MM.1S (cell line): ENCODE data around the gene FRMPD3.

Experiments
- DNase-seq: peaks from one replicate; pipeline ENCODE4 v3.0.0-alpha.2; 2015
- H2AFZ ChIP-seq: fragments of 300-600 bp; sonication (generic); 2 replicates; pipeline ENCODE4 v1.6.0; 2016; ENCODE audit warnings: antibody characterized with exemption, low read length
- H3F3A ChIP-seq: fragments of 300-600 bp; sonication (generic); 2 replicates; pipeline ENCODE4 v1.6.1; 2016; ENCODE audit warnings: mild to moderate bottlenecking, antibody characterized with exemption, low read length, moderate library complexity, mixed read lengths; ENCODE audit not compliant: insufficient read depth
- H3K27ac ChIP-seq: fragments of 300-600 bp; sonication (generic); 2 replicates; pipeline ENCODE4 v1.5.1; 2016; ENCODE audit warnings: mild to moderate bottlenecking, low read length
- H3K27me3 ChIP-seq: fragments of 300-600 bp; sonication (generic); replicated peaks from 2 replicates; pipeline ENCODE4 v1.6.0; 2016; ENCODE audit warnings: low read length; ENCODE audit not compliant: insufficient read depth
- H3K36me3 ChIP-seq: fragments of 300-600 bp; sonication (generic); replicated peaks from 2 replicates; pipeline ENCODE4 v1.6.1; 2016; ENCODE audit warnings: mild to moderate bottlenecking, low read length, mixed read lengths; ENCODE audit not compliant: insufficient read depth
- H3K4me1 ChIP-seq: fragments of 300-600 bp; sonication (generic); 2 replicates; pipeline ENCODE4 v1.6.1; 2016; ENCODE audit warnings: low read length, mixed read lengths
- H3K4me2 ChIP-seq: fragments of 300-600 bp; sonication (generic); 2 replicates; pipeline ENCODE4 v1.6.0; 2016; ENCODE audit warnings: low read depth, low read length
- H3K4me3 ChIP-seq: fragments of 300-600 bp; sonication (generic); 2 replicates; pipeline ENCODE4 v1.5.1; 2016; ENCODE audit warnings: low read length, mixed read lengths
- H3K79me2 ChIP-seq: fragments of 300-600 bp; sonication (generic); 2 replicates; pipeline ENCODE4 v1.6.1; 2016; ENCODE audit warnings: mixed run types, low read length, mixed read lengths
- H3K9ac ChIP-seq: fragments of 300-600 bp; sonication (generic); 2 replicates; pipeline ENCODE4 v1.6.1; 2016; ENCODE audit warnings: low read length, mixed read lengths
- H3K9me2 ChIP-seq: fragments of 300-600 bp; sonication (generic); replicated peaks from 2 replicates; pipeline ENCODE4 v1.6.1; 2016; ENCODE audit warnings: mild to moderate bottlenecking, low read length, mixed read lengths; ENCODE audit not compliant: insufficient read depth
- H3K9me3 ChIP-seq: fragments of 300-600 bp; sonication (generic); replicated peaks from 2 replicates; pipeline ENCODE4 v1.6.1; 2016; ENCODE audit warnings: mild to moderate bottlenecking, low read length, mixed read lengths; ENCODE audit not compliant: insufficient read depth
- H4K20me1 ChIP-seq: fragments of 300-600 bp; sonication (generic); 2 replicates; pipeline ENCODE4 v1.6.1; 2016; ENCODE audit warnings: mild to moderate bottlenecking, low read length, moderate library complexity, mixed read lengths; ENCODE audit not compliant: insufficient read depth
- EZH2 ChIP-seq: fragments of 300-600 bp; sonication (generic); optimal IDR thresholded peaks from 2 replicates; pipeline ENCODE3; 2017; ENCODE audit warnings: low read depth, mild to moderate bottlenecking, antibody characterized with exemption, low read length, mixed read lengths
- EZH2phosphoT487 ChIP-seq: fragments of 300-600 bp; sonication (generic); IDR thresholded peaks from 2 replicates; pipeline ENCODE4 v1.6.1; 2018; ENCODE audit warnings: antibody characterized with exemption, low read length
- TF ChIP-seq, protein P1 (sequence below): fragments of 300-600 bp; sonication (generic); IDR thresholded peaks from 2 replicates; pipeline ENCODE4 v1.5.1; 2016; ENCODE audit warnings: antibody characterized with exemption, low read length, mixed read lengths

The FRMPD3 gene

DNA sequence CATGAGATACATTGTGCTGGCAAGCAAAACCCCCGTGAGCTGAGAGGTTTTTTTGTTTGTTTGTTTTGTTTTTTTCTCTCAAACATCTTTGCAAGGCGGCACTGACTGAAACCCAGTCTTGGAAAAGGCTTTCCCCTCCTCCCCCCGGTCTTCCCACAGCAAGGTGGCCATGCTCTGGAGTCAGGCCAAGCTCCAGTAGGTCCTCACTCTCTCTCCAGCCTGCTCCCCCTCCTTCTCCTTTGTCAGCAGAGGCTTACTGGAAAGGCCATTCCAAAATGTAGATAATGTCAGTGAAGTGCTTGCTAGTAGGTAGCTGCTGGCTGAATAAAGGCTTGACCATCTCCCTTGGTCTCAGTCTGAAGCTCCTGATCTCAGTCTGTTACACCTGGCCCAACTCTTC, 32.6 kb downstream of the FRMPD3 start:
- DNase-seq = no peak
- H3K4me3 ChIP-seq = no peak overlapping the region
- H3K4me1 ChIP-seq = no peaks in the 10 kb centered on the region
- H3F3A ChIP-seq = no peaks in the 10 kb centered on the region
- H3K79me2 ChIP-seq = no peaks in the 10 kb centered on the region
- H3K27me3 ChIP-seq = no peaks in the 10 kb centered on the region
- no peak overlapping the region for H3K4me2 ChIP-seq
- no peaks in the 10 kb centered on the region for H3K9me3 ChIP-seq
- H2AFZ ChIP-seq = no peak overlapping the region
- no peaks in the 10 kb centered on the region for H3K36me3 ChIP-seq
- no peak overlapping the region for H3K27ac ChIP-seq
- H3K9ac ChIP-seq = no peak overlapping the region
- TF ChIP-seq EZH2 = no peak
- no peak for TF ChIP-seq EZH2phosphoT487
- H4K20me1 ChIP-seq = no peaks in the 10 kb centered on the region
- H3K9me2 ChIP-seq = no peaks in the 10 kb centered on the region

DNA sequence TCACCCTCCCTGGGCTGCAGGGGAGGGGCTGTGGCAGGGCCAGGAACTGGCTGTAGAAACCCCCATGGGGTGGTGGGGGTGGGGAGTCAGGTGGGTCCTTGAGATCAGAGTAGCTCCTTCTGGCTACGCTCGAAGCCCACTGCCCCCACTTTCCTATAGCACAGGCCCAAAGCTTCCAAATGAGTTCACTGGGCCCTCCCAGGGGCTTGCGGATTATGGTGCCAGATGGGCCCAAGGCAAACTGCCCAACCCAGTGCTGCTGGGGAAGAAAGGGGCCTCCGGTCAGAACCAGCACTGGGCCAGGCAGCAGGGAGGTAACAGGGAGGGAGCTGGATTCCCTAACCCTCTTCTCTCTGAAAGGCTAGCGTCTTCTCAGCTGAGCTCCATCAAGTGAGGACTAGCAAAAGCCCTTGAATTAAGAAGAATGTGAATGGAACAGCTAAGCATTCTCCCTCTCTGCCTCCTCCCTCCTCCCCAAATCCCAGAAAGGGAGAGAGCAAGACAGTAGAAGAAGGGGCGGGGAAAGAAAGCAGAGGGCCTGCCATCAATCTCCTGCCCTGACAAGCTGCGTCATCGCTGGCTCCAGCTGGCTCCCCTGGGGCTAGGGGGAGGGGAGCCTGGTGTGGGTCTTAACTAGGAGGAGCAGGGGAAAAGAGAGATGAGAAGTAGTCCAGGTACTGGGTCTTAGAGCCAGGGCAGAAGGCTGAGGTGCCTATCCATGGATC, 34.7 kb downstream of the FRMPD3 start:
- no peak for DNase-seq
- no peak for TF ChIP-seq EZH2
- Histone ChIP-seq H3K4me3 (no peak overlapping the region), H3F3A (no peaks in the 10 kb centered on the region), H3K9ac (no peak overlapping the region), H2AFZ (no peak overlapping the region), H3K36me3 (no peaks in the 10 kb centered on the region), H4K20me1 (no peaks in the 10 kb centered on the region), H3K79me2 (no peaks in the 10 kb centered on the region), H3K4me1 (no peaks in the 10 kb centered on the region), H3K27me3 (no peaks in the 10 kb centered on the region), H3K9me3 (no peaks in the 10 kb centered on the region), H3K9me2 (no peaks in the 10 kb centered on the region), H3K27ac (no peak overlapping the region), H3K4me2 (no peak overlapping the region)

DNA sequence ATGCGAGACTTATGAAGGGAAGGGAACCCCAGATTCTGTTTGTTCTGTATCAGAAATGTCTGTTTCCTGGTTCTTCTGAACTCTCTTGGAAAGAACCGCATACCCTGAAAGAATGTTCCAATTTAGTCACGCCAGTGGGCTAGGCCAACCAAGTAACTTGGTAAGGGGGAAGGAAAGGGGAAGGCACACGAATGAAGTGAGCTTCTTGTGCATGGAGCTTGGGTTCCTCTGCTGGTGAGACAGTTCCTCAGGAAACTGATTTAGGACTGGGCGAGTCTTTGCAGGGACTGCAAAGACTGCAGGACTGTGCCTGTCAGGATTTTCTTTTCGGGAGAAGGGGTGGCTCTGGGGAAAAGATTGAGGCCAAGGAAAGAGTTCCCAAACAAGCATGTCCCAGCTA, 35.6 kb downstream of the FRMPD3 start:
- TF ChIP-seq EZH2 (no peak), EZH2phosphoT487 (no peak)
- TF ChIP-seq, protein P1, sequence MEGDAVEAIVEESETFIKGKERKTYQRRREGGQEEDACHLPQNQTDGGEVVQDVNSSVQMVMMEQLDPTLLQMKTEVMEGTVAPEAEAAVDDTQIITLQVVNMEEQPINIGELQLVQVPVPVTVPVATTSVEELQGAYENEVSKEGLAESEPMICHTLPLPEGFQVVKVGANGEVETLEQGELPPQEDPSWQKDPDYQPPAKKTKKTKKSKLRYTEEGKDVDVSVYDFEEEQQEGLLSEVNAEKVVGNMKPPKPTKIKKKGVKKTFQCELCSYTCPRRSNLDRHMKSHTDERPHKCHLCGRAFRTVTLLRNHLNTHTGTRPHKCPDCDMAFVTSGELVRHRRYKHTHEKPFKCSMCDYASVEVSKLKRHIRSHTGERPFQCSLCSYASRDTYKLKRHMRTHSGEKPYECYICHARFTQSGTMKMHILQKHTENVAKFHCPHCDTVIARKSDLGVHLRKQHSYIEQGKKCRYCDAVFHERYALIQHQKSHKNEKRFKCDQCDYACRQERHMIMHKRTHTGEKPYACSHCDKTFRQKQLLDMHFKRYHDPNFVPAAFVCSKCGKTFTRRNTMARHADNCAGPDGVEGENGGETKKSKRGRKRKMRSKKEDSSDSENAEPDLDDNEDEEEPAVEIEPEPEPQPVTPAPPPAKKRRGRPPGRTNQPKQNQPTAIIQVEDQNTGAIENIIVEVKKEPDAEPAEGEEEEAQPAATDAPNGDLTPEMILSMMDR = no peak
- no peak for DNase-seq
- Histone ChIP-seq H2AFZ (no peak overlapping the region), H3K9me3 (no peaks in the 10 kb centered on the region), H3K4me1 (no peaks in the 10 kb centered on the region), H3K36me3 (no peaks in the 10 kb centered on the region), H3K27me3 (no peaks in the 10 kb centered on the region), H3K4me2 (no peak overlapping the region), H3K4me3 (no peak overlapping the region), H3K79me2 (no peaks in the 10 kb centered on the region), H3K9me2 (no peaks in the 10 kb centered on the region), H3K27ac (no peak overlapping the region), H3F3A (no peaks in the 10 kb centered on the region), H4K20me1 (no peaks in the 10 kb centered on the region), H3K9ac (no peak overlapping the region)

DNA sequence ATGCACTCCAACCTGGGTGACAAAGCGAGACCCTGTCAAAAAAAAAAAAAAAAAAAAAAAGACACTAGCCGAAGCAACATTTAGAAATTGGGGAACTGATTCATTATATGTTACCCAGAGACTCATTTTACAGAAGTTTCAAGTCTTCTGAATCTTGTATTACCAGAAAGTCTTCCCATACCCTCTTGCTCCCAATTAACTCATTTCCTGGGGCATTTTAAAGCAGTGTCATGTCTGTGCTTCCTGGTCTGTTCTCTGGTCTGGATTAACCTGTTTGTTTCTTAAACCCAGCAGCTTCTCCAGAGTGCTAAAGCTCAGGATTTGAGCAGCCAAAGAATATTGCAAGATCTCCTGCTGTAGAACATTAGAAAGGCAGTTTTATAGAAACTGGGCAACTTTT, 43.7 kb downstream of the FRMPD3 start:
- no peak overlapping the region for H3K9ac ChIP-seq
- H3K36me3 ChIP-seq = no peaks in the 10 kb centered on the region
- no peaks in the 10 kb centered on the region for H3K27me3 ChIP-seq
- no peak overlapping the region for H2AFZ ChIP-seq
- no peaks in the 10 kb centered on the region for H3F3A ChIP-seq
- H3K79me2 ChIP-seq = no peaks in the 10 kb centered on the region
- DNase-seq = no peak
- no peak overlapping the region for H3K4me3 ChIP-seq
- no peaks in the 10 kb centered on the region for H3K4me1 ChIP-seq
- H3K4me2 ChIP-seq = no peak overlapping the region
- no peaks in the 10 kb centered on the region for H3K9me3 ChIP-seq
- H3K9me2 ChIP-seq = no peaks in the 10 kb centered on the region
- TF ChIP-seq EZH2 (no peak), EZH2phosphoT487 (no peak)
- TF ChIP-seq, protein P1 = no peak
- no peaks in the 10 kb centered on the region for H4K20me1 ChIP-seq
- no peak overlapping the region for H3K27ac ChIP-seq
